Breast epithelium (tissue), 4 donors: Measurements from ENCODE around the gene DRD4. TPM values are rescaled to one million over a fixed set of nuclear protein-coding genes. Genes with fewer than 3 reads are reported as not detected.

Experiments
- DNase-seq, 2 donors: peaks; one replicate each; pipeline ENCODE4 v3.0.0-alpha.2; 2019; ENCODE audit warnings: low spot score in 2 of 2
- H3K27ac ChIP-seq, 2 donors: fragments of 200-600 bp; sonication (generic) in 1 of 2; one replicate each; pipeline ENCODE4 v1.5.1; 2016 to 2019; ENCODE audit warnings: mild to moderate bottlenecking in 1 of 2
- H3K27me3 ChIP-seq, 2 donors: fragments of 200-600 bp; sonication (generic) in 1 of 2; one replicate each; pipeline versions ENCODE4 v1.5.1 to v1.6.0; 2017 to 2019; ENCODE audit warnings: control low read depth in 1 of 2, mild to moderate bottlenecking in 1 of 2
- H3K36me3 ChIP-seq: fragments of 200-600 bp; one replicate; pipeline ENCODE4 v1.5.1; 2019
- H3K4me1 ChIP-seq, 2 donors: fragments of 200-600 bp; sonication (generic); one replicate each; pipeline ENCODE4 v1.5.1; 2016 to 2019; ENCODE audit warnings: control low read depth in 1 of 2
- H3K4me3 ChIP-seq, 3 donors: fragments of 200-600 bp; sonication (generic); 1 replicate in 2 of 3; 2 replicates in 1 of 3; pipeline ENCODE4 v1.5.1; 2016 to 2019; ENCODE audit warnings: mild to moderate bottlenecking in 3 of 3, moderate library complexity in 2 of 3
- H3K9me3 ChIP-seq, 2 donors: fragments of 200-600 bp; sonication (generic) in 1 of 2; one replicate each; pipeline ENCODE4 v1.5.1; 2016 to 2019; ENCODE audit warnings: control low read depth in 1 of 2
- POLR2A ChIP-seq: fragments of 450-650 bp; IDR thresholded peaks from one replicate; pipeline ENCODE4 v1.6.1; 2016; ENCODE audit warnings: antibody characterized with exemption, mild to moderate bottlenecking, moderate library complexity
- POLR2AphosphoS5 ChIP-seq, 3 donors: sonication (generic); formaldehyde crosslinking; IDR thresholded peaks; one replicate each; pipeline ENCODE4 v1.6.1; 2017; ENCODE audit warnings: antibody characterized with exemption in 3 of 3
- intact Hi-C: fragments of 100-400 bp; cut with DNase I; formaldehyde crosslinking; loops from one replicate; pipeline ENCODE4 v1.15.1; 2023; ENCODE audit warnings: low total_unique reads
- total RNA-seq, 3 donors: library from RNA; depleted of rRNA; stranded (reverse); fragments of >200 nt; gene quantifications; one replicate each; pipeline ENCODE4 v1.1.0, GENCODE V29; 2016
- TF ChIP-seq, protein P1 (sequence below), 3 donors: fragments of 450-650 bp; IDR thresholded peaks; one replicate each; pipeline ENCODE4 v1.5.1; 2016 to 2017; ENCODE audit warnings: antibody characterized with exemption in 3 of 3, mild to moderate bottlenecking in 3 of 3, moderate library complexity in 3 of 3

DRD4 gene
- total RNA-seq, 3 donors from 2014 or later, result 0.29 TPM; not detected in 2

DNA sequence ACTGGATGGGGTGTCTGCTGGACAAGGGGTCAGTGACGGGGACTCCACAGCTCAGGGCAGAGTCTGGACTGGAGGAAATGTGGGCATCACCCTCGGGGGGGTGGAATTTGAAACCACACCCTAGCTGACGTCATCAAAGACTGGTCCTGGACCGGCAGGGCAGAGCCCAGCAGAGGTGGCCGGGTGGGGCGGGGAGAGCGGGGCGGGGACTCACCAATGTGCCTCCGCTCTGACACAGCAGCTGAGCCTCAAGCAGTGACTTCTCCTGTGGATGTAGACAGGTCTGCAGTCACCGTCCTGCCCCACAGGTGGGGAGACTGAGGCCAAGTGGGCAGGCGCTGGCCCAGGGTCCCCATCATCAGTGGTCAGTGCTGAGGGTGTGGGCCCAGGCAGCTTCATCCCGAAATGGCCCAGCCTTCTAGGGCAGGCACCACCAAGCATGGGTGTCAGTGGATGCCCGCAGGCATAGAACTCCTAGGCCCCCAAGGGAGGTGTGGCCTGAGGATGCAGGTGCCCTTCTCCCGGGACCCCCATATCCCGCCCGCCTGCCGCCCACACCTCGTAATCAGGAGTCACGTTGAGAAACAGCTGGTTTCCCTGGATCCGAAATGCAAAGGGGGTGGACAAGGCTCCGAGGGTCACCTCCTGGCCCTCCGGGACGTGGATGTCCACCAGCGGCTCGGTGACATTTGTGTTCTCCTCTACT lies 12.9 kb upstream of the DRD4 start:
- Histone ChIP-seq H3K9me3 (peaks cover 0 to 3% of the 10 kb centered on the region in 2 donors), H3K4me3 (no peak overlapping the region)

DNA sequence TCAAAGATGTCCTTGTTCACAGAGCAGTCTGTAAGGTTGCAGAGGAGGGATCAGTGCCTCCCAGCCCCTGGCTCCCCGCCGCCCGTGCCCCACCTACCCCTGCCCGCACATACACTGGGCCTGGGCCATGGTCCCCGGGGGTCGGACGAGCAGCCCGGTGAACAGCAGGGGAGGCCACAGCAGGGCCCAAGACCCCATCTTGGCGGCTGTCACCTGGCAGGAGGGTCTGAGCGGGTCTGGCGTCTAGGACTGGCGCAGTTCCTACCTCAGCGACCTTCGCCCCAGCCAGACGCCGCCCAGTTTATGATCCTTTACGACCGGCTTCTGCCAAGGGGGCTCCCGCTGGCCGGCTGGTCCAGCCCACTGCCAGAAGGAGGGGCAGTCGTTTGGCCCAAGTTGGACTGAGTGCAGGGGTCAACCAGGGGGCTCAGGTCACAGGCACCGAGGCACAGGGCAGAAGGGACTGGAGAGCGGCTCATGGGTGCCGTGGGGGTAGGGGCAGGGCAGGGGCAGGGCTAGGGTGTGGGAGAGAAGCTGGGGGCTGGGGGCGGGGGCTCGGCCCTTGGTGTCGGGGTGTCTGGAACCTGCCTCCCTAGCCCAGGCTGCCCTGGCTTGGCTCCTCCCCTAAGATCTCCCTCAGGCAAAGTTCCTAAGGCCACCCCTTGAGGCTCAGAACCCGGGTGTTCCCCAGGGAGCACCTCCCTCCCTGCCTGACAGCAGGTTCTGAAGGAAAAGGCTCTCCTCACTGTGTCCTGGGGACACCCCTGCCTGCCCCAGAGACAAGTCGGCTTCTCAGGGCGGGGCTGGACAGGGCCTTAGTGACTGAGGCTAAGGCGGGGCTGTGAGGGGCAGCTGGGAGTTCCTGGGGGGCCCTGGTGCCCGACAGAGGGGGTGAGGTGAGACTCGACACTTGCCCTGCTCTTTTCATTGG lies 12.1 kb upstream of the DRD4 start, which contains the start of gene CDHR5:
Gene CDHR5, minus strand, starts transcription at position 251 of the 931 bp plus-strand sequence. Its CDS starts 53 bp downstream, at position 198.
- intact Hi-C loops, result no loop called here
- DNase-seq, result no peak
- H3K27ac ChIP-seq, result no peak within 1 kb of the TSS

More for the DNA sequence above, 12.9 kb upstream of the DRD4 start:
- no peaks in the 10 kb centered on the region for H3K4me1 ChIP-seq
- intact Hi-C loops, result no loop called here
- no peaks in the 10 kb centered on the region for H3K36me3 ChIP-seq
- no peak for DNase-seq
- no peak for TF ChIP-seq POLR2A
- TF ChIP-seq, protein P1, sequence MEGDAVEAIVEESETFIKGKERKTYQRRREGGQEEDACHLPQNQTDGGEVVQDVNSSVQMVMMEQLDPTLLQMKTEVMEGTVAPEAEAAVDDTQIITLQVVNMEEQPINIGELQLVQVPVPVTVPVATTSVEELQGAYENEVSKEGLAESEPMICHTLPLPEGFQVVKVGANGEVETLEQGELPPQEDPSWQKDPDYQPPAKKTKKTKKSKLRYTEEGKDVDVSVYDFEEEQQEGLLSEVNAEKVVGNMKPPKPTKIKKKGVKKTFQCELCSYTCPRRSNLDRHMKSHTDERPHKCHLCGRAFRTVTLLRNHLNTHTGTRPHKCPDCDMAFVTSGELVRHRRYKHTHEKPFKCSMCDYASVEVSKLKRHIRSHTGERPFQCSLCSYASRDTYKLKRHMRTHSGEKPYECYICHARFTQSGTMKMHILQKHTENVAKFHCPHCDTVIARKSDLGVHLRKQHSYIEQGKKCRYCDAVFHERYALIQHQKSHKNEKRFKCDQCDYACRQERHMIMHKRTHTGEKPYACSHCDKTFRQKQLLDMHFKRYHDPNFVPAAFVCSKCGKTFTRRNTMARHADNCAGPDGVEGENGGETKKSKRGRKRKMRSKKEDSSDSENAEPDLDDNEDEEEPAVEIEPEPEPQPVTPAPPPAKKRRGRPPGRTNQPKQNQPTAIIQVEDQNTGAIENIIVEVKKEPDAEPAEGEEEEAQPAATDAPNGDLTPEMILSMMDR (IDR thresholded peaks at IDR 0.05), result no peak
- no peak for TF ChIP-seq POLR2AphosphoS5 (IDR thresholded peaks at IDR 0.05)
- H3K27ac ChIP-seq, result no peak overlapping the region
- peaks cover 0 to 5% of the 10 kb centered on the region in 2 donors for H3K27me3 ChIP-seq

DNA sequence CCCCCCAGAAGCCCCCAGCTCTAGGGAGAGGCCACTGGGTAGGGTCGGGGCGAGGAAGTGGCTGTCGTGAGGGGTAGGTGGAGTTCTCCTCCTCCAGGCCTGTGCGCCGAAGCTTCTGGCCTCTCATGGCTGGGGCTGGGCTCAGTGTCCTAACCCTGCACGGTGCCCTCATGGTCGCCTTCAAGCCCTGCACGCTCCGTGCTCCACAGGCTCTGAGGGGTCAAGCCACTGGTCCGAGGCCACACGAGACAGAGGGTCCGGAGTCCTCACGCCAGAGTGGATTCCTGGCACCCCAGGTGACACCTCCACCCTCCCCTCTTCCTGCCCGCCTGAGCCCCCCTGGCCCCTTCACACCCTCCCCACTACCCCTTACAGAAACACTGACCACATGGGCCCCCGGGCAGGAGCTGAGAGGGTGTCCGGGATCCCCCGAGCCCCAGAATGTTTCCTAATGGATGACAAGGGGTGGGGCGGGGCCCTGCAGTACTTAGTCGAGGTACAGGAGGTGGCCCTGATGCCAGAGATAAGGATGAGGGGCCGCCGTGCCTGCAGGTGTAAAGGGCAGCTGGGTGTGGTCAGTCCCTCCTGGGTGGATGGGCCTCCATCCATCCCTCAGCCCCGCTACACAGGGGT lies 11.3 kb upstream of the DRD4 start:
- Histone ChIP-seq H3K36me3 (no peaks in the 10 kb centered on the region), H3K9me3 (peaks cover 0 to 3% of the 10 kb centered on the region in 2 donors), H3K4me1 (no peaks in the 10 kb centered on the region), H3K27me3 (peaks cover 0 to 5% of the 10 kb centered on the region in 2 donors), H3K27ac (no peak overlapping the region), H3K4me3 (no peak overlapping the region)
- no peak for DNase-seq
- intact Hi-C loops, result no loop called here
- TF ChIP-seq POLR2AphosphoS5 (IDR thresholded peaks at IDR 0.05), result no peak
- TF ChIP-seq, protein P1 (IDR thresholded peaks at IDR 0.05), result no peak
- no peak for TF ChIP-seq POLR2A

More for the DNA sequence above, 12.1 kb upstream of the DRD4 start, which contains the start of gene CDHR5:
- Histone ChIP-seq H3K9me3 (peaks cover 0 to 3% of the 10 kb centered on the region in 2 donors), H3K36me3 (no peaks in the 10 kb centered on the region), H3K4me3 (no peak within 1 kb of the TSS), H3K4me1 (no peaks in the 10 kb centered on the region), H3K27me3 (peaks cover 0 to 5% of the 10 kb centered on the region in 2 donors)
- TF ChIP-seq POLR2AphosphoS5 (IDR thresholded peaks at IDR 0.05) (no peak), POLR2A (no peak)
- TF ChIP-seq, protein P1 (IDR thresholded peaks at IDR 0.05), result no peak

- H3K27ac ChIP-seq, result no peak within 1 kb of the TSS
- intact Hi-C loops, result no loop called here
- peaks cover 0 to 5% of the 10 kb centered on the region in 2 donors for H3K27me3 ChIP-seq
- no peaks in the 10 kb centered on the region for H3K36me3 ChIP-seq
- no peaks in the 10 kb centered on the region for H3K4me1 ChIP-seq
- TF ChIP-seq POLR2A (no peak), POLR2AphosphoS5 (IDR thresholded peaks at IDR 0.05) (no peak)
- TF ChIP-seq, protein P1 (IDR thresholded peaks at IDR 0.05), result no peak
- DNase-seq, result no peak
- no peak within 1 kb of the TSS for H3K4me3 ChIP-seq
- peaks cover 0 to 3% of the 10 kb centered on the region in 2 donors for H3K9me3 ChIP-seq
These were observed 10.4 kb upstream of the DRD4 start, which contains the start of gene SCT for GRCh38 chr11:626475-627307. SCT (minus strand) TSS chr11:627181; CDS start chr11:627143, 38 bp downstream.
